Stimulated activated memory B cell treated with anti-CD40 and anti-IgM and Interleukin-4, amounts not matched to agents 10 μg/mL and 1 μg/mL and 100 μg/mL, for 72 hours (primary cell): Measurements from ENCODE around the gene CTNND2.

ENCODE experiments used
- ATAC-seq: fragments of 150-1000 bp; cut with Tn5 transposase; 2 replicates; pipeline ENCODE4 v1.10.0; 2021
- H3K27ac Mint-ChIP-seq: one replicate; pipeline ENCODE4 v1.8.0; 2022; ENCODE audit warnings: mild to moderate bottlenecking, mixed read lengths
- H3K27me3 Mint-ChIP-seq: one replicate; pipeline ENCODE4 v1.8.0; 2022; ENCODE audit warnings: mixed read lengths
- H3K36me3 Mint-ChIP-seq: one replicate; pipeline ENCODE4 v1.8.0; 2022; ENCODE audit warnings: mixed read lengths
- H3K4me1 Mint-ChIP-seq: one replicate; pipeline ENCODE4 v1.8.0; 2022; ENCODE audit warnings: mixed read lengths
- H3K4me3 Mint-ChIP-seq: one replicate; pipeline ENCODE4 v1.8.0; 2022; ENCODE audit warnings: mild to moderate bottlenecking, moderate library complexity, mixed read lengths
- H3K9me3 Mint-ChIP-seq: one replicate; pipeline ENCODE4 v1.8.0; 2022; ENCODE audit warnings: mixed read lengths

The CTNND2 gene

GRCh38 chr5:11573140-11573992 is 330.9 kb downstream of the CTNND2 start:
- H3K9me3 Mint-ChIP-seq: peaks cover 2% of the 10 kb centered on the region
- no peak for ATAC-seq
- H3K27me3 Mint-ChIP-seq: no peaks in the 10 kb centered on the region
- H3K27ac Mint-ChIP-seq: no peak overlapping the region
- no peaks in the 10 kb centered on the region for H3K4me1 Mint-ChIP-seq
- H3K36me3 Mint-ChIP-seq: no peaks in the 10 kb centered on the region
- H3K4me3 Mint-ChIP-seq: no peak overlapping the region

GRCh38 chr5:11564706-11565105 is 339.5 kb downstream of the CTNND2 start:
- Mint-ChIP-seq H3K4me3 (no peak overlapping the region), H3K27ac (no peak overlapping the region), H3K36me3 (no peaks in the 10 kb centered on the region), H3K9me3 (peaks cover 10% of the 10 kb centered on the region), H3K27me3 (no peaks in the 10 kb centered on the region), H3K4me1 (no peaks in the 10 kb centered on the region)
- ATAC-seq: no peak

- Mint-ChIP-seq H3K27ac (no peak overlapping the region), H3K9me3 (peaks cover 8% of the 10 kb centered on the region), H3K4me1 (no peaks in the 10 kb centered on the region), H3K36me3 (no peaks in the 10 kb centered on the region), H3K27me3 (no peaks in the 10 kb centered on the region), H3K4me3 (no peak overlapping the region)
- no peak for ATAC-seq
Measured at GRCh38 chr5:11563822-11564221, 340.4 kb downstream of the CTNND2 start.

GRCh38 chr5:11560915-11561697 is 343.1 kb downstream of the CTNND2 start:
- no peak for ATAC-seq
- Mint-ChIP-seq H3K36me3 (no peaks in the 10 kb centered on the region), H3K9me3 (peaks cover 8% of the 10 kb centered on the region), H3K4me3 (no peak overlapping the region), H3K27me3 (no peaks in the 10 kb centered on the region), H3K4me1 (no peaks in the 10 kb centered on the region), H3K27ac (no peak overlapping the region)

- peaks cover 4% of the 10 kb centered on the region for H3K9me3 Mint-ChIP-seq
- H3K4me3 Mint-ChIP-seq: no peak overlapping the region
- H3K4me1 Mint-ChIP-seq: no peaks in the 10 kb centered on the region
- no peaks in the 10 kb centered on the region for H3K27me3 Mint-ChIP-seq
- H3K27ac Mint-ChIP-seq: no peak overlapping the region
- no peak for ATAC-seq
- no peaks in the 10 kb centered on the region for H3K36me3 Mint-ChIP-seq
Measured at GRCh38 chr5:11557063-11557462, 347.2 kb downstream of the CTNND2 start.

- H3K9me3 Mint-ChIP-seq: no peaks in the 10 kb centered on the region
- H3K27ac Mint-ChIP-seq: no peak overlapping the region
- no peaks in the 10 kb centered on the region for H3K36me3 Mint-ChIP-seq
- no peaks in the 10 kb centered on the region for H3K4me1 Mint-ChIP-seq
- H3K27me3 Mint-ChIP-seq: no peaks in the 10 kb centered on the region
- ATAC-seq: no peak
- no peak overlapping the region for H3K4me3 Mint-ChIP-seq
Measured at GRCh38 chr5:11555171-11555570, 349.1 kb downstream of the CTNND2 start.

GRCh38 chr5:11547730-11548129 is 356.5 kb downstream of the CTNND2 start:
- no peaks in the 10 kb centered on the region for H3K27me3 Mint-ChIP-seq
- H3K36me3 Mint-ChIP-seq: no peaks in the 10 kb centered on the region
- H3K9me3 Mint-ChIP-seq: peaks cover 4% of the 10 kb centered on the region
- ATAC-seq: no peak
- no peak overlapping the region for H3K27ac Mint-ChIP-seq
- no peak overlapping the region for H3K4me3 Mint-ChIP-seq
- no peaks in the 10 kb centered on the region for H3K4me1 Mint-ChIP-seq

GRCh38 chr5:11547140-11547539 is 357.1 kb downstream of the CTNND2 start:
- H3K27me3 Mint-ChIP-seq: no peaks in the 10 kb centered on the region
- no peaks in the 10 kb centered on the region for H3K36me3 Mint-ChIP-seq
- H3K4me3 Mint-ChIP-seq: no peak overlapping the region
- no peak overlapping the region for H3K27ac Mint-ChIP-seq
- ATAC-seq: no peak
- peaks cover 4% of the 10 kb centered on the region for H3K9me3 Mint-ChIP-seq
- H3K4me1 Mint-ChIP-seq: no peaks in the 10 kb centered on the region

GRCh38 chr5:11540112-11540511 is 364.1 kb downstream of the CTNND2 start:
- Mint-ChIP-seq H3K27ac (no peak overlapping the region), H3K4me3 (no peak overlapping the region), H3K4me1 (no peaks in the 10 kb centered on the region), H3K36me3 (no peaks in the 10 kb centered on the region), H3K27me3 (no peaks in the 10 kb centered on the region), H3K9me3 (no peaks in the 10 kb centered on the region)
- ATAC-seq: no peak

GRCh38 chr5:11531811-11532555 is 372.3 kb downstream of the CTNND2 start:
- Mint-ChIP-seq H3K4me3 (no peak overlapping the region), H3K4me1 (no peaks in the 10 kb centered on the region), H3K27me3 (no peaks in the 10 kb centered on the region), H3K9me3 (no peaks in the 10 kb centered on the region), H3K27ac (no peak overlapping the region), H3K36me3 (no peaks in the 10 kb centered on the region)
- no peak for ATAC-seq

- no peaks in the 10 kb centered on the region for H3K27me3 Mint-ChIP-seq
- H3K9me3 Mint-ChIP-seq: no peaks in the 10 kb centered on the region
- ATAC-seq: no peak
- no peak overlapping the region for H3K4me3 Mint-ChIP-seq
- H3K27ac Mint-ChIP-seq: no peak overlapping the region
- no peaks in the 10 kb centered on the region for H3K4me1 Mint-ChIP-seq
- no peaks in the 10 kb centered on the region for H3K36me3 Mint-ChIP-seq
Measured at GRCh38 chr5:11528720-11529119, 375.5 kb downstream of the CTNND2 start.

- no peak for ATAC-seq
- no peaks in the 10 kb centered on the region for H3K36me3 Mint-ChIP-seq
- no peak overlapping the region for H3K4me3 Mint-ChIP-seq
- no peaks in the 10 kb centered on the region for H3K9me3 Mint-ChIP-seq
- H3K4me1 Mint-ChIP-seq: no peaks in the 10 kb centered on the region
- no peaks in the 10 kb centered on the region for H3K27me3 Mint-ChIP-seq
- no peak overlapping the region for H3K27ac Mint-ChIP-seq
Measured at GRCh38 chr5:11527652-11528349, 376.4 kb downstream of the CTNND2 start.

GRCh38 chr5:11525020-11525419 is 379.2 kb downstream of the CTNND2 start:
- Mint-ChIP-seq H3K27me3 (no peaks in the 10 kb centered on the region), H3K27ac (no peak overlapping the region), H3K9me3 (no peaks in the 10 kb centered on the region), H3K4me1 (no peaks in the 10 kb centered on the region), H3K36me3 (no peaks in the 10 kb centered on the region), H3K4me3 (no peak overlapping the region)
- ATAC-seq: no peak

GRCh38 chr5:11524188-11524587 is 380.1 kb downstream of the CTNND2 start:
- no peak overlapping the region for H3K27ac Mint-ChIP-seq
- H3K4me3 Mint-ChIP-seq: no peak overlapping the region
- H3K9me3 Mint-ChIP-seq: no peaks in the 10 kb centered on the region
- no peak for ATAC-seq
- H3K27me3 Mint-ChIP-seq: no peaks in the 10 kb centered on the region
- H3K36me3 Mint-ChIP-seq: no peaks in the 10 kb centered on the region
- no peaks in the 10 kb centered on the region for H3K4me1 Mint-ChIP-seq

GRCh38 chr5:11522796-11523195 is 381.4 kb downstream of the CTNND2 start:
- Mint-ChIP-seq H3K36me3 (no peaks in the 10 kb centered on the region), H3K27ac (no peak overlapping the region), H3K4me1 (no peaks in the 10 kb centered on the region), H3K27me3 (no peaks in the 10 kb centered on the region), H3K4me3 (no peak overlapping the region), H3K9me3 (no peaks in the 10 kb centered on the region)
- ATAC-seq: no peak
